Peyer's patch (tissue), 4 donors: ENCODE data around the gene CCDC188.

Source experiments
- POLR2A ChIP-seq, 2 donors: fragments of 450-650 bp; IDR thresholded peaks; one replicate each; pipeline ENCODE4 v1.5.1; 2017; ENCODE audit warnings: antibody characterized with exemption in 2 of 2, mild to moderate bottlenecking in 2 of 2, moderate library complexity in 2 of 2
- TF ChIP-seq, protein P1 (sequence below), 6 experiments: fragments of 450-650 bp in 4 of 6; fragments of 200-600 bp in 2 of 6; sonication (generic) in 1 of 6; IDR thresholded peaks; one replicate each; pipeline ENCODE4 v1.5.1; 2017 to 2019; ENCODE audit warnings: antibody characterized with exemption in 6 of 6, mild to moderate bottlenecking in 3 of 6, moderate library complexity in 1 of 6

- TF ChIP-seq, protein P1, sequence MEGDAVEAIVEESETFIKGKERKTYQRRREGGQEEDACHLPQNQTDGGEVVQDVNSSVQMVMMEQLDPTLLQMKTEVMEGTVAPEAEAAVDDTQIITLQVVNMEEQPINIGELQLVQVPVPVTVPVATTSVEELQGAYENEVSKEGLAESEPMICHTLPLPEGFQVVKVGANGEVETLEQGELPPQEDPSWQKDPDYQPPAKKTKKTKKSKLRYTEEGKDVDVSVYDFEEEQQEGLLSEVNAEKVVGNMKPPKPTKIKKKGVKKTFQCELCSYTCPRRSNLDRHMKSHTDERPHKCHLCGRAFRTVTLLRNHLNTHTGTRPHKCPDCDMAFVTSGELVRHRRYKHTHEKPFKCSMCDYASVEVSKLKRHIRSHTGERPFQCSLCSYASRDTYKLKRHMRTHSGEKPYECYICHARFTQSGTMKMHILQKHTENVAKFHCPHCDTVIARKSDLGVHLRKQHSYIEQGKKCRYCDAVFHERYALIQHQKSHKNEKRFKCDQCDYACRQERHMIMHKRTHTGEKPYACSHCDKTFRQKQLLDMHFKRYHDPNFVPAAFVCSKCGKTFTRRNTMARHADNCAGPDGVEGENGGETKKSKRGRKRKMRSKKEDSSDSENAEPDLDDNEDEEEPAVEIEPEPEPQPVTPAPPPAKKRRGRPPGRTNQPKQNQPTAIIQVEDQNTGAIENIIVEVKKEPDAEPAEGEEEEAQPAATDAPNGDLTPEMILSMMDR (IDR thresholded peaks at IDR 0.05): no peak
- TF ChIP-seq POLR2A (IDR thresholded peaks at IDR 0.05): no peak
Measured at GRCh38 chr22:20151276-20151588, 377 bp upstream of the CCDC188 start.
